Measurements from ENCODE around the gene NFYC.
"Not testable (repeated sequence)": the region's sequence is repeated elsewhere in the genome, so short reads cannot be mapped to it uniquely, and the experiment has no call there.

Gene NFYC

GRCh38 chr1:40704817-40705733 is 13.6 kb downstream of the NFYC start:
- in situ Hi-C loops (cut with HindIII; ENCODE audit: low sequenced_read_pairs): no loop called here

- in situ Hi-C loops (cut with HindIII; ENCODE audit: low sequenced_read_pairs): no loop called here
These were observed 15.1 kb downstream of the NFYC start for GRCh38 chr1:40706626-40707025.

GRCh38 chr1:40708750-40709099 is 17.2 kb downstream of the NFYC start:
- in situ Hi-C loops (cut with HindIII; ENCODE audit: low sequenced_read_pairs): no loop called here

GRCh38 chr1:40709100-40709801 is 17.7 kb downstream of the NFYC start:
- in situ Hi-C loops (cut with HindIII; ENCODE audit: low sequenced_read_pairs): no loop called here

DNA sequence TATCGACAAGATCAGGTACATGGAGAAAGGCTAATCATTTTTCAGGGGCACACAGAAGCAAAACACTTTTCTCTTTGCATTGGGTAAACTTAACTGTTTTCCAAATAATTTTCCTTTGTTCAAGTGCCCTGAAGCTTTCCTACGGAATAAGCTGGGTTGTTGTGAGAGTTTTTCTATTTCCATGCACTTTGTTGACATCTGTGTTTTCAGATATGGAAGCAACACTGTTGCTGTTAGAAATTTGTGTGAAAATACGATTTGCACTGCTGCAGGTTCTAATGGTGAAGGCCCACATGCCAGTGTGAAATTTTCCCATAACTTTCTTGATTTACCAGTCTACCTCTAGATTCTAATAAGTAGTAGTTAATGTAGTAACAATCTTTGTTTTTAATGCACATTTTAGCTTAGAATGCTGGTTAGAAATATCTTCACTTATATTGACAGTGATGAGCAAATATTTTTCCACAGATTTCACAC is 18.3 kb downstream of the NFYC start:
- in situ Hi-C loops (cut with HindIII; ENCODE audit: low sequenced_read_pairs): no loop called here

DNA sequence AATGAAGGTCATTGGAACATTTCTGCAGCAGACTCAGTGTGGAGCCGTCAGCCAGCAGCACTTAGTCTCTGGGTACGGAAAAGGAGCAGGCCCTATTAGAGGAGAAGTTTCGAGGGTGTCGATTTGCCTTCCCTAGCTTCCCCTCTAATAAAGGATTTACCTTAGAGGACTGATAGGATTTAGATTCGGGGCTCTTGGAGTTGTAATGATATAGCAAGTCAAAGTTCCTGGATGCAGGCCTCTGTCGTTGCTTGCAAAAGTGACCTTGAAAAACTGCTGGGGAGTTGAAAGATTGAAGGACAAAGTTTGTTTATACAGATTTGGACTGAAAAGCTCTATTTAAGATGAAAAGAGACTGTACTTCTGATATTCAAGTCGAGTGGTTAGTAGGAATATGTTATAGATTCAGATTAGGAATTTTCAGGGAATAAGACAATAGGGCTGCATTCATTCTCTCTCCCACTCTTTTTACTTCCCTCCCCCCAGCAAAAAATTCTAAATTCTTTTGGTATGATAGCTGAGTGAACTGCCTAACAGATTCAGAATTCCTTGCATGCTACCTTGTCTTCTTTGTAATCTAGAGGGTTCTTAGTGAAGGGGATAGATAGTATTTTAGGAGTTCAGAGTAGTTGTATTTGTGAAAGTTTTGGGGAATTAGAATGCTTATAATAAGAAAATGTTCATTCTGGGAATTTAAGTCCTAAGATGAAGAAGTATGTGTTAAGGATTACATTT is 19.2 kb downstream of the NFYC start:
- in situ Hi-C loops (cut with HindIII; ENCODE audit: low sequenced_read_pairs): no loop called here

GRCh38 chr1:40711465-40712404 is 20.2 kb downstream of the NFYC start:
- in situ Hi-C loops (cut with HindIII; ENCODE audit: low sequenced_read_pairs): no loop called here

DNA sequence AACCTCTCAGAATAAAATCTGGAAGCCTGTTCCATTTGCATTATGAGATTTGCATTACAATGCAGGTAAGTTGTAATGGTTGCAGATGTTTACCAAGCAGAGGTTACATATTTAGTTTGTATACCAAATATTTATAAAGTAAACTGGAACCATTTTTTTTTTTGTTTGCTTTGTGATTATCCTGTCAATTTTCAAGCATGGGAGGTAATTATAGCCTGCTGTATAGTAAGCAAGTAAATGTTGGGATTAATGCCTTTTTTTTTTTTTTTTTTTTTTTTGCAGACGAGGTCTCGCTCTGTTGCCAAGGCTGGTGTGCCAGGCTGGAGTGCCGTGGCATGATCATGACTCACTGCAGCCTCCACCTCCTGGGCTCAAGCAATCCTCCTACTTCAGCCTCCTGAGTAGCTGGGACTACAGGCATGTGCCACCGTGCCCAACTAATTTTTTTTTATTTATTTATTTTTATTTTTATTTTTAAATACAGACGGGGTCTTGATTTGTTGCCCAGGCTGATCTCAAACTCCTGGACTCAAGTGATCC is 21.0 kb downstream of the NFYC start:
- in situ Hi-C loops (cut with HindIII; ENCODE audit: low sequenced_read_pairs): no loop called here

DNA sequence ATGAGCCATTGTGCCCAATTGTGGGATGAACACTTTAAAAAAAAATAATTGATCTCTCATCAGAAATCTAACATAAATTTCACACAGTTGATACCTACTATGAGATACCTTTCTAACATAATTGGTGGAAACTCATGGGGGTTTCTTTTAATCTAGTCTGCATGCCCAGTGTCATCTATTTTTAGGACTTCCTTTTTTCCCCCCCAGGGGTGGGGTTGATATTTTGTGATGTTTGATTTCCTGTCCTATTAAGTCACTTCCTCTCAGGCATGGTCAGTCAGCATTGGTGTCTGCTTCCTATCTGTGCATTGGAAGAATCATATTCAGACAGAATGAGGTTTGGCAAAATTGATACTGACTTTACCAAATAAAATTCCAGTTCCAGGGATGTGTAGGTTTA is 21.5 kb downstream of the NFYC start:
- in situ Hi-C loops (cut with HindIII; ENCODE audit: low sequenced_read_pairs): no loop called here

DNA sequence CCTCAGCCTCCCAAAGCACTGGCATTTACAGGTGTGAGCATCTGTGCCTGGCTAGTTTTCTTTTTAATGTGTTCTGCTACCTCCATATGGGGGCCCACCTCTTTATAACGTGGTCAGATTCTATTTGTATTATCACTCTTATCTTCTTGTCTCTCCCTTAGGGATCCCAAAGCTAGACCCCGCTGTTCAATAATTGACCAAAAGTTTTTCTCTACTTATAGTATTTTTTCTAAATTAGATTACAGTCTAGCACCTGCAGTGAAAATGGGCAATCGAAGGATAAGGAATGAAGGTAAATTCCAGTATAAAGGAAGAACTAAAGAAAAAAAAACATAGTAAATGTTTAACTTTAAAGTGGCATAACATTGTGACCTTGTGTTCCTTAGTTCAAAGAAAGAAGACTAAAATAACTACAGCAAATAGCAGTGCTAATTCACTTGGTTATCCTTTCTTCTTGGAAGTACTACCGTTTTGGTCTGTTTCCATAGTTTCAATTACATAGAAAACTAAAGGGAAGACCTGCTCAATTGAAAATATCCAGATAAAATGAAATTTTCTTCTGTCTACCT is 24.1 kb downstream of the NFYC start:
- in situ Hi-C loops (cut with HindIII; ENCODE audit: low sequenced_read_pairs): no loop called here

- in situ Hi-C loops (cut with HindIII; ENCODE audit: low sequenced_read_pairs): no loop called here
These were observed 25.6 kb downstream of the NFYC start for GRCh38 chr1:40717065-40717464.

DNA sequence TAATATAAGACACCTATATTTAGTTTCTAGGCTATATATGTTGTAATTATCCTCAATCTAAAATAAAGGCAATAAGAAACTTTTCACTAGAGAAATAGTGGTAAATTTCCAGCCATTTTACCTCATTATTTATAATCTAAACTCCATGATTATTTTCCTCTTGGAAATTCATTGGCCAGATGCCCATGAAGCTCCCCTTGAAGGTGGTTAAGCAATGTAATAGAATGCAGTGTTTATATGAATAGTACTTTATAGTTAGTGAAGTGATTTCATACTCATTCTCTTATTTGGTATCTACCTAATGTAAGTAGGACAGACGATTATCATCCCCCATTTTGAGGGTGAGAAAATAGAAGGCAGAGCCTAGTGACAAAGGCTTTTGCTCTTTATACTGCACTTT is 26.5 kb downstream of the NFYC start:
- in situ Hi-C loops (cut with HindIII; ENCODE audit: low sequenced_read_pairs): no loop called here

GRCh38 chr1:40720493-40720892 is 29.0 kb downstream of the NFYC start:
- in situ Hi-C loops (cut with HindIII; ENCODE audit: low sequenced_read_pairs): loop anchor here (5.0 kb wide), 1 partner anchor 67 kb away; no protein-coding TSS in a partner anchor

- in situ Hi-C loops (cut with HindIII; ENCODE audit: low sequenced_read_pairs): loop anchor here (5.0 kb wide), 1 partner anchor 65 kb away; no protein-coding TSS in a partner anchor
These were observed 31.1 kb downstream of the NFYC start for GRCh38 chr1:40722622-40723021.

- in situ Hi-C loops (cut with HindIII; ENCODE audit: low sequenced_read_pairs): loop anchor here (5.0 kb wide), 1 partner anchor 64 kb away; no protein-coding TSS in a partner anchor
These were observed 31.9 kb downstream of the NFYC start for GRCh38 chr1:40723196-40723955.

DNA sequence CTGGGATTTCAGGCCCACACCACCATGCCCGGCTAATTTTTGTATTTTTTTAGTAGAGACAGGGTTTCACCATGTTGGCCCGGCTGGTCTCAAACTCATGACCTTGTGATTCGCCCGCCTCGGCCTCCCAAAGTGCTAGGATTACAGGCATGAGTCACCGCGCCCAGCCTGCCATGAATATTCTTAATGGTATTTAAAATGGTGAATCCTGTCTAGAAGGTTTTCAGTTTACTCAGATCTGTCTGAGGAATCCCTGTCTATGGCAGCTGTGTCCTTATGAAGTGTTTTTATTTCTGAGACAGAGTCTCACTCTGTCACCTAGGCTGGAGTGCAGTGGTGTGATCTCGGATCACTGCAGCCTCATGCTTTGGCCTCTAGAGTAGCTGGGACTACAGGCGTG is 36.2 kb downstream of the NFYC start:
- in situ Hi-C loops (cut with HindIII; ENCODE audit: low sequenced_read_pairs): not testable (repeated sequence)

DNA sequence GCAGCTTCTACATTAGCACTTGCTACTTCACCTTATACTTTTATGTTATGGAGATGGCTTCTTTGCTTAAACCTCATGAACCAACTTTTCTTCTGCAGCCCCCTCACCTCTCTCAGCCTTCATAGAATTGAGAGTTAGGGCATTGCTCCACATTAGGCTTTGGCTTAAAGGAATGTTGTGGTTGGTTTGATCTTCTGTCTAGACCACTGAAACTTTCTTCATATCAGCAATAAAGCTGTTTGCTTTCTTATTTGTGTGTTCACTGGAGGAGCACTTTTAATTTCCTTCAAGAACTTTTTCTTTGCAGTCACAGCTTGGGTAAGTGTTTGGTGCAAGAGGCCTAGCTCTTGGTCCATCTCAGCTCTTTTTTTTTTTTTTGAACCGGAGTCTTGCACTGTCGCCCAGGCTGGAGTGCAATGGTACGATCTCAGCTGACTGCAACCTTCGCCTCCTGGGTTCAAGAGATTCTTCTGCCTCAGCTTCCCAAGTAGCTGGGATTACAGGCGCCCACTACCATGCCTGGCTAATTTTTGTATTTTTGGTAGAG is 37.9 kb downstream of the NFYC start:
- in situ Hi-C loops (cut with HindIII; ENCODE audit: low sequenced_read_pairs): not testable (repeated sequence)

DNA sequence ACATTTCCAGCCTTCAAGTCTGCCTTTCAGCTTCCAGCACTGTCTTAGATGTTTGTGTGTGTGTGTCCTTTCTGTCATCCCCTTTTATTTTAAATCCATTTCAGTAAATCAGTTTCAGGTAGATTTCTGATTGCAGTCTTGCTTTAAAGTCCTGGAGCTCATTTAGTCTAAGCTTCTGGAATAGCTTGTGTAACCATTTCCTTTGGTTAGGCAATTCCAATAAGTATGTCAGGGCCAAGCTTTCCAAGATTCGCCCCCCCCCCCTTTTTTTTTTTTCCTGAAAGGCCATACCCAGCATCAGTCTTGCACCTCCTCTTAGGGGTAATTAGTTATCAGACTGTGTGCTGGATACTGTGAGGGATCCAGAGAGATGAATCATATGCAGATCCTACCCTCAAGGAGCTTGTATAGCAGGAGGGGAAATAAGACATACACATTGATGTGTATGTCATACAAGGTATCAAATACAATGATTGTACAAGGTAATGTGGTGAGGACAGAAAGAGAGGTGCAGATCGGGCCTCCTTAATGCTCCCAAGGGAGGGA is 41.3 kb downstream of the NFYC start:
- in situ Hi-C loops (cut with HindIII; ENCODE audit: low sequenced_read_pairs): loop anchor here (5.0 kb wide), 1 partner anchor 61 kb away; no protein-coding TSS in a partner anchor

All from endothelial cell of hepatic sinusoid (primary cell).